ENCODE results near the gene DACT2. TPM values are rescaled to one million over a fixed set of nuclear protein-coding genes. Genes with fewer than 3 reads are reported as not detected.
"Not testable (repeated sequence)": the region's sequence is repeated elsewhere in the genome, so short reads cannot be mapped to it uniquely, and the experiment has no call there.

DACT2 gene
- total RNA-seq, 1 donor from 2014 or later: 17.4 TPM

DNA sequence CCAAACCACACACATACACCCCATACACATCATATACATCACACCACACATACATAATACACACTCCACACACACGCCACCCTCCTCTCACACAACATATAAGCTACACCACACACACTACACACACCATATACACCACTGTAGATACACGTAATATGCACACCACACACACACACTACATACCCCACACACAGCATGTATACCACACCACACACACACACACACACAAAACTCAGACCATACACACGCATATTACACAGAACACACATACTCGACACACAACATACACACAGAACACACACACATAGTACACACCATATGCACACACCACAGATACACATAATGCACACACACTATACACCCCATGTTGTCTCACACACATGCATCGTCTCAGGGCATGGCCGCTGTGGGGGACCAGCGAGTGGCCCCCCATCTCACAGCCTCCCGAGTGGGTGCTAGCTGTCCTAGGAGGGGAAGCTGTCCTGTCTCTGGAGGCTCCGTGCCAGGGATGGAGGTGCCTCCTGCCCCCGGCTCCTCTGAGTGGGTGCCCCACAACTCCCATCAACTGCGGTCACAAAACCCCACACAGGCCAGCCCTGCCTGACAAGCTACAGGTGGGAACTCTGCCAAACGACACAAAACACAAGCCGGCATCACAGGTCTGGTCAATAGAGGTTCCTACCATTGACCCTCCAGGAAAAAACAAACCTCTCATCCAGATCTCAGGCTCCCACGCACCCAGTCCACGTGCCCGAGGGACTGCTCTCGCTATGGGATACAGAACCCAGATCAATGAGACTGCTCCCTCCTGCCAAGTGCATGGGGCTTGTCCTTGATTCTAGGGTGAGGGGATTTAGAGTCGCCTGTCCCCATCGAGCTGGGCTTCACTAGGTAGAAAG is 49.1 kb downstream of the DACT2 start:
- no peaks in the 10 kb centered on the region for H3K36me3 Mint-ChIP-seq
- no peaks in the 10 kb centered on the region for H3K9me3 Mint-ChIP-seq
- no peak overlapping the region for H3K27ac Mint-ChIP-seq
- DNase-seq (ENCODE audit: extremely low spot score, unreplicated experiment): no peak
- H3K4me1 Mint-ChIP-seq (ENCODE audit: unreplicated experiment): peaks cover 42% of the 10 kb centered on the region
- peaks cover 21% of the 10 kb centered on the region for H3K27me3 Mint-ChIP-seq
- H3K4me3 Mint-ChIP-seq: no peak overlapping the region
- TF ChIP-seq CTCF (conservative IDR thresholded peaks at IDR 0.05): no peak

DNA sequence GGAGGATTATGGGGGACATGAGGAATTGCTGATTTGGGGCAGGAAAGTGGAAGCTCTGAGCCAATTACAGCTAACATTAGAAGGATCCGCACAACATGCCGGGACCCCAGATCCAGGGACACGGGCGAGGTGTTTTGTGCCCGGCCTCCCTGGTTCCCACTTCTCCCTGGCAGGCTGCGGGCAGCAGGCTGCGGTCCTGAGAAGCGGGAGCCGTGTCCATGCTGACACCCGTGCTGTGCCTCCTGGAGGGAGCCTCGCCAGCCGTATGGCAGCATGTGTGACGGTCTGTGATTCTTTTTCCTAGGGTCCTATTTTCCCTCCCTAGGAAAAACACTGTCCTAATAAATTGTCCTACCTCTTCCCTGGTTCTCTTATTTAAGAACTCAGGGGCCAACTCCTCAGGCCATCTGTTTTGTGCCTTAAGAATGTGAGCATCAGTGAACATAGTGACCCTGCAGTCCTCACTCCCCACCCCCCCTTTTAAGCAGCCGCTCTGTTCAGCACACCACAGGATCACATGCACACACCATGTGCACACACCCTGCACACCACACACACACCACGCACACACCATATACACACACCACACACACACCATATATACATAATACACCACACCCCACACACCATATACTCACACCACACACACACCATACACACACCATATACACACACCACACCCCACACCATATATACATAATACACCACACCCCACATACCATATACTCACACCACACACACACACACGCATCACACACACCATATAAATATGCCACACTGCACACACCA is 49.9 kb downstream of the DACT2 start:
- no peak overlapping the region for H3K4me3 Mint-ChIP-seq
- no peaks in the 10 kb centered on the region for H3K9me3 Mint-ChIP-seq
- peaks cover 17% of the 10 kb centered on the region for H3K27me3 Mint-ChIP-seq
- H3K27ac Mint-ChIP-seq: no peak overlapping the region
- no peak for DNase-seq (ENCODE audit: extremely low spot score, unreplicated experiment)
- no peaks in the 10 kb centered on the region for H3K36me3 Mint-ChIP-seq
- no peak for TF ChIP-seq CTCF (conservative IDR thresholded peaks at IDR 0.05)
- peaks cover 39% of the 10 kb centered on the region for H3K4me1 Mint-ChIP-seq (ENCODE audit: unreplicated experiment)

- peaks cover 34% of the 10 kb centered on the region for H3K4me1 Mint-ChIP-seq (ENCODE audit: unreplicated experiment)
- no peaks in the 10 kb centered on the region for H3K36me3 Mint-ChIP-seq
- no peak for TF ChIP-seq CTCF (conservative IDR thresholded peaks at IDR 0.05)
- no peaks in the 10 kb centered on the region for H3K9me3 Mint-ChIP-seq
- no peak overlapping the region for H3K4me3 Mint-ChIP-seq
- H3K27me3 Mint-ChIP-seq: peaks cover 12% of the 10 kb centered on the region
- DNase-seq (ENCODE audit: extremely low spot score, unreplicated experiment): no peak
- H3K27ac Mint-ChIP-seq: peak overlapping the region; percentile 18
These were observed 50.8 kb downstream of the DACT2 start for GRCh38 chr6:168268755-168269154.

GRCh38 chr6:168267779-168268178 is 51.8 kb downstream of the DACT2 start:
- not testable (repeated sequence) for H3K36me3 Mint-ChIP-seq; H3K27ac Mint-ChIP-seq; H3K4me3 Mint-ChIP-seq; H3K9me3 Mint-ChIP-seq; DNase-seq (ENCODE audit: extremely low spot score, unreplicated experiment)
- peaks cover 12% of the 10 kb centered on the region for H3K27me3 Mint-ChIP-seq
- H3K4me1 Mint-ChIP-seq (ENCODE audit: unreplicated experiment): peaks cover 29% of the 10 kb centered on the region

GRCh38 chr6:168265827-168266815 is 53.5 kb downstream of the DACT2 start:
- no peaks in the 10 kb centered on the region for H3K36me3 Mint-ChIP-seq
- peaks cover 5% of the 10 kb centered on the region for H3K27me3 Mint-ChIP-seq
- no peak overlapping the region for H3K4me3 Mint-ChIP-seq
- no peak for DNase-seq (ENCODE audit: extremely low spot score, unreplicated experiment)
- H3K4me1 Mint-ChIP-seq (ENCODE audit: unreplicated experiment): peaks cover 21% of the 10 kb centered on the region
- no peaks in the 10 kb centered on the region for H3K9me3 Mint-ChIP-seq
- TF ChIP-seq CTCF (conservative IDR thresholded peaks at IDR 0.05): no peak
- H3K27ac Mint-ChIP-seq: no peak overlapping the region

Measured in type B pancreatic cell (in vitro differentiated cells).